H9 (cell line): Measurements from ENCODE around the gene TCTA. TPM values are rescaled to one million over a fixed set of nuclear protein-coding genes. Genes with fewer than 3 reads are reported as not detected.

Experiments used
- DNase-seq: peaks from one replicate; pipeline ENCODE4 v3.0.0-alpha.2; 2017
- H2AFZ ChIP-seq: one replicate; pipeline ENCODE4 v1.6.1; 2013; ENCODE audit warnings: mild to moderate bottlenecking, low read length, control low read depth, moderate library complexity
- H2AK5ac ChIP-seq: 2 replicates; pipeline ENCODE4 v1.6.1; 2013; ENCODE audit warnings: low read length, control low read depth, mixed read lengths; ENCODE audit not compliant: insufficient read length
- H2BK120ac ChIP-seq: one replicate; pipeline ENCODE4 v1.6.1; 2013; ENCODE audit warnings: low read depth, mild to moderate bottlenecking, low read length, control low read depth, inconsistent platforms; ENCODE audit not compliant: poor library complexity, severe bottlenecking
- H2BK12ac ChIP-seq: 2 replicates; pipeline ENCODE4 v1.6.1; 2013; ENCODE audit warnings: low read length, control low read depth, mixed read lengths, low read depth; ENCODE audit not compliant: insufficient read length
- H2BK15ac ChIP-seq: 2 replicates; pipeline ENCODE4 v1.6.1; 2013; ENCODE audit warnings: low read depth, low read length, control low read depth
- H2BK20ac ChIP-seq: one replicate; pipeline ENCODE4 v1.6.1; 2013; ENCODE audit warnings: low read depth, mild to moderate bottlenecking, low read length, control low read depth, inconsistent platforms; ENCODE audit not compliant: poor library complexity, severe bottlenecking
- H2BK5ac ChIP-seq: 2 replicates; pipeline ENCODE4 v1.6.1; 2013; ENCODE audit warnings: low read length, control low read depth, mixed read lengths; ENCODE audit not compliant: insufficient read length
- H3K14ac ChIP-seq: 2 replicates; pipeline ENCODE4 v1.6.1; 2013; ENCODE audit warnings: low read length, control low read depth; ENCODE audit not compliant: insufficient read depth
- H3K18ac ChIP-seq: 2 replicates; pipeline ENCODE4 v1.6.1; 2013; ENCODE audit warnings: low read depth, mild to moderate bottlenecking, mixed read lengths, low read length, control low read depth; ENCODE audit not compliant: insufficient read length
- H3K23ac ChIP-seq: 2 replicates; pipeline ENCODE4 v1.6.1; 2013; ENCODE audit warnings: low read length, control low read depth, mixed read lengths, low read depth; ENCODE audit not compliant: insufficient read length
- H3K23me2 ChIP-seq: 2 replicates; pipeline ENCODE4 v1.6.1; 2013; ENCODE audit warnings: low read depth, mild to moderate bottlenecking, mixed read lengths, low read length, control low read depth; ENCODE audit not compliant: insufficient read length, poor library complexity, severe bottlenecking
- H3K27ac ChIP-seq: 2 replicates; pipeline ENCODE4 v1.5.1; 2013; ENCODE audit warnings: low read length, control low read depth, mixed read lengths, low read depth; ENCODE audit not compliant: insufficient read length
- H3K27me3 ChIP-seq: 2 replicates; pipeline ENCODE4 v1.6.1; 2013; ENCODE audit warnings: low read length, control low read depth, inconsistent platforms; ENCODE audit not compliant: insufficient read depth
- H3K4ac ChIP-seq: 2 replicates; pipeline ENCODE4 v1.6.1; 2013; ENCODE audit warnings: low read depth, mild to moderate bottlenecking, control low read depth, inconsistent platforms, low read length, moderate library complexity
- H3K4me1 ChIP-seq: 2 replicates; pipeline ENCODE4 v1.6.1; 2013; ENCODE audit warnings: low read length, control low read depth, inconsistent platforms; ENCODE audit not compliant: insufficient read depth
- H3K4me2 ChIP-seq: 2 replicates; pipeline ENCODE4 v1.6.1; 2013; ENCODE audit warnings: low read length, control low read depth, mixed read lengths; ENCODE audit not compliant: insufficient read length, insufficient read depth
- H3K56ac ChIP-seq: 2 replicates; pipeline ENCODE4 v1.6.1; 2013; ENCODE audit warnings: low read depth, mild to moderate bottlenecking, mixed read lengths, low read length, control low read depth; ENCODE audit not compliant: insufficient read length
- H3K79me1 ChIP-seq: 2 replicates; pipeline ENCODE4 v1.6.1; 2013; ENCODE audit warnings: low read depth, mild to moderate bottlenecking, moderate library complexity, low read length, control low read depth, inconsistent platforms; ENCODE audit not compliant: insufficient read depth, poor library complexity, severe bottlenecking
- H3K79me2 ChIP-seq: 2 replicates; pipeline ENCODE4 v1.6.1; 2013; ENCODE audit warnings: low read length, control low read depth, inconsistent platforms; ENCODE audit not compliant: insufficient read depth
- H3K9ac ChIP-seq: 2 replicates; pipeline ENCODE4 v1.6.1; 2013; ENCODE audit warnings: low read length, control low read depth, mixed read lengths; ENCODE audit not compliant: insufficient read length; ENCODE audit errors: extremely low read depth
- H3K9me3 ChIP-seq: one replicate; pipeline ENCODE4 v1.6.1; 2013; ENCODE audit warnings: low read depth, low read length, inconsistent platforms; ENCODE audit not compliant: control insufficient read depth
- H3T11ph ChIP-seq: one replicate; pipeline ENCODE4 v1.6.1; 2013; ENCODE audit warnings: mild to moderate bottlenecking, low read length, control low read depth, inconsistent platforms
- H4K20me1 ChIP-seq: one replicate; pipeline ENCODE4 v1.6.1; 2013; ENCODE audit not compliant: control insufficient read depth, insufficient read length, insufficient read depth
- H4K5ac ChIP-seq: 2 replicates; pipeline ENCODE4 v1.6.1; 2013; ENCODE audit warnings: low read depth, mild to moderate bottlenecking, mixed read lengths, low read length, control low read depth; ENCODE audit not compliant: insufficient read length
- H4K8ac ChIP-seq: replicated peaks from 2 replicates; pipeline ENCODE4 v1.6.1; 2013; ENCODE audit warnings: low read length, control low read depth, mixed read lengths, low read depth; ENCODE audit not compliant: insufficient read length
- H4K91ac ChIP-seq: 2 replicates; pipeline ENCODE4 v1.6.1; 2013; ENCODE audit warnings: low read depth, mild to moderate bottlenecking, moderate library complexity, mixed read lengths, low read length, control low read depth; ENCODE audit not compliant: insufficient read length
- H3K27ac Mint-ChIP-seq, 3 experiments: 2 replicates in 2 of 3; 3 replicates in 1 of 3; pipeline ENCODE4 v1.8.0; 2020 to 2021; ENCODE audit warnings: mixed read lengths in 3 of 3, mild to moderate bottlenecking in 1 of 3, moderate library complexity in 1 of 3
- H3K27me3 Mint-ChIP-seq: 2 replicates; pipeline ENCODE4 v1.8.0; 2021; ENCODE audit warnings: low read depth, mild to moderate bottlenecking, moderate library complexity, mixed read lengths
- H3K36me3 Mint-ChIP-seq, 3 experiments: 2 replicates in 2 of 3; 3 replicates in 1 of 3; pipeline ENCODE4 v1.8.0; 2020 to 2021; ENCODE audit warnings: low read depth in 3 of 3, mixed read lengths in 3 of 3; ENCODE audit not compliant: insufficient read depth in 1 of 3
- H3K4me1 Mint-ChIP-seq, 2 experiments: 2 replicates each; pipeline ENCODE4 v1.8.0; 2020; ENCODE audit warnings: mixed read lengths in 2 of 2
- H3K4me3 Mint-ChIP-seq, 2 experiments: 2 replicates in 1 of 2; 3 replicates in 1 of 2; pipeline ENCODE4 v1.8.0; 2020 to 2021; ENCODE audit warnings: mild to moderate bottlenecking in 2 of 2, mixed read lengths in 2 of 2, moderate library complexity in 1 of 2
- H3K9me3 Mint-ChIP-seq, 2 experiments: 2 replicates in 1 of 2; 3 replicates in 1 of 2; pipeline ENCODE4 v1.8.0; 2020; ENCODE audit warnings: mild to moderate bottlenecking in 2 of 2, mixed read lengths in 2 of 2, moderate library complexity in 1 of 2
- WGBS: extraction: QIAGEN DNeasy Blood & Tissue Kit; methylation state at CpG from one replicate; pipeline ENCODE4 v1.1.7; 2013; ENCODE audit warnings: missing lambda C conversion rate, low lambda C conversion rate, mixed read lengths; ENCODE audit not compliant: insufficient read length; ENCODE audit errors: extremely low coverage; 5-methylcytosine and 5-hydroxymethylcytosine counted together
- total RNA-seq: library from RNA; stranded (reverse); gene quantifications from 2 replicates; pipeline ENCODE4 v1.2.1, GENCODE V29; 2021
- TF ChIP-seq, protein P1 (sequence below): fragments of 200-600 bp; sonication (generic); conservative IDR thresholded peaks from 3 replicates; pipeline ENCODE4 v1.8.0; 2021; ENCODE audit warnings: antibody characterized with exemption, mild to moderate bottlenecking

The TCTA gene
- total RNA-seq, 1 experiment from 2014 or later: 11.2 TPM

DNA sequence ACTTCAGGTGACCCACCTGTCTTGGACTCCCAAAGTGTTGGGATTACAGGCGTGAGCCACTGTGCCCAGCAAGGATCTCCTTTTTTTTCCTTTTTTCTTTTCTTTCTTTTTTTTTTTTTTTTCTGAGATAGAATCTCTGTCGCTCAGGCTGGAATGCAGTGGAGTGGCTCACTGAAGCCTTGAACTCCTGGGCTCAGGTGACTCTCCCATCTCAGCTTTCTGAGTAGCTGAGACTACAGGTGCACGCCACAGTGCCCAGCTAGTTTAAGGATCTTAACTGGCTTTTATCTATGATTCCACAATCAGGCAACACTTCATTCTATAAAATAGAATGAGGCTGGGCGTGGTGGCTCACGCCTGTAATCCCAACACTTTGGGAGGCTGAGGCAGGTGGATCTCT, 33.2 kb downstream of the TCTA start:
- H3K27me3 ChIP-seq: no peaks in the 10 kb centered on the region
- H2BK20ac ChIP-seq: no peak overlapping the region
- H2BK120ac ChIP-seq: no peak overlapping the region
- no peak overlapping the region for H3K4ac ChIP-seq
- H2AFZ ChIP-seq: no peak overlapping the region
- H3K14ac ChIP-seq: no peak overlapping the region
- no peak overlapping the region for H3K27ac Mint-ChIP-seq
- no peaks in the 10 kb centered on the region for H3K9me3 Mint-ChIP-seq
- peaks cover 2% of the 10 kb centered on the region; the same call in 1 of the 2 replicates for H3K27me3 Mint-ChIP-seq
- no peak overlapping the region for H4K8ac ChIP-seq
- H3K36me3 Mint-ChIP-seq: no peaks in the 10 kb centered on the region
- no CpG with 5 or more reads among the region's 5 CpGs for WGBS
- H3T11ph ChIP-seq: no peak overlapping the region
- no peaks in the 10 kb centered on the region for H3K79me2 ChIP-seq
- no peak overlapping the region for H3K4me2 ChIP-seq
- TF ChIP-seq, protein P1, sequence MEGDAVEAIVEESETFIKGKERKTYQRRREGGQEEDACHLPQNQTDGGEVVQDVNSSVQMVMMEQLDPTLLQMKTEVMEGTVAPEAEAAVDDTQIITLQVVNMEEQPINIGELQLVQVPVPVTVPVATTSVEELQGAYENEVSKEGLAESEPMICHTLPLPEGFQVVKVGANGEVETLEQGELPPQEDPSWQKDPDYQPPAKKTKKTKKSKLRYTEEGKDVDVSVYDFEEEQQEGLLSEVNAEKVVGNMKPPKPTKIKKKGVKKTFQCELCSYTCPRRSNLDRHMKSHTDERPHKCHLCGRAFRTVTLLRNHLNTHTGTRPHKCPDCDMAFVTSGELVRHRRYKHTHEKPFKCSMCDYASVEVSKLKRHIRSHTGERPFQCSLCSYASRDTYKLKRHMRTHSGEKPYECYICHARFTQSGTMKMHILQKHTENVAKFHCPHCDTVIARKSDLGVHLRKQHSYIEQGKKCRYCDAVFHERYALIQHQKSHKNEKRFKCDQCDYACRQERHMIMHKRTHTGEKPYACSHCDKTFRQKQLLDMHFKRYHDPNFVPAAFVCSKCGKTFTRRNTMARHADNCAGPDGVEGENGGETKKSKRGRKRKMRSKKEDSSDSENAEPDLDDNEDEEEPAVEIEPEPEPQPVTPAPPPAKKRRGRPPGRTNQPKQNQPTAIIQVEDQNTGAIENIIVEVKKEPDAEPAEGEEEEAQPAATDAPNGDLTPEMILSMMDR: no peak
- no peak overlapping the region for H3K18ac ChIP-seq
- H3K23me2 ChIP-seq: no peaks in the 10 kb centered on the region
- no peak overlapping the region for H3K27ac ChIP-seq
- H2BK15ac ChIP-seq: no peak overlapping the region
- H3K4me1 Mint-ChIP-seq: no peaks in the 10 kb centered on the region
- H3K56ac ChIP-seq: no peak overlapping the region
- no peak overlapping the region for H3K4me3 Mint-ChIP-seq
- no peaks in the 10 kb centered on the region for H3K9me3 ChIP-seq
- H2BK5ac ChIP-seq: no peak overlapping the region
- DNase-seq: no peak
- H4K91ac ChIP-seq: no peak overlapping the region
- no peak overlapping the region for H4K5ac ChIP-seq
- H3K4me1 ChIP-seq: no peaks in the 10 kb centered on the region
- H3K79me1 ChIP-seq: no peaks in the 10 kb centered on the region
- H3K9ac ChIP-seq: no peak overlapping the region
- H3K23ac ChIP-seq: no peak overlapping the region
- no peaks in the 10 kb centered on the region for H4K20me1 ChIP-seq
- no peak overlapping the region for H2AK5ac ChIP-seq
- no peak overlapping the region for H2BK12ac ChIP-seq
